Right lobe of liver (tissue), 4 donors: ENCODE measurements around the gene LGI2.

Experiments
- POLR2A ChIP-seq: fragments of 450-650 bp; IDR thresholded peaks from one replicate; pipeline ENCODE4 v1.6.1; 2017; ENCODE audit warnings: antibody characterized with exemption, mild to moderate bottlenecking
- TF ChIP-seq, protein P1 (sequence below), 4 donors: fragments of 200-600 bp in 3 of 4; fragments of 450-650 bp in 1 of 4; IDR thresholded peaks; one replicate each; pipeline versions ENCODE4 v1.5.1 to v1.8.0; 2016 to 2022; ENCODE audit warnings: antibody characterized with exemption in 4 of 4, mild to moderate bottlenecking in 2 of 4
- donor health status: DM: no; HTN: no; CAD: no.
- donor health status: DM: no; HTN: no; CAD: no.
- donor health status: DM: no; HTN: yes; CAD: no.

DNA sequence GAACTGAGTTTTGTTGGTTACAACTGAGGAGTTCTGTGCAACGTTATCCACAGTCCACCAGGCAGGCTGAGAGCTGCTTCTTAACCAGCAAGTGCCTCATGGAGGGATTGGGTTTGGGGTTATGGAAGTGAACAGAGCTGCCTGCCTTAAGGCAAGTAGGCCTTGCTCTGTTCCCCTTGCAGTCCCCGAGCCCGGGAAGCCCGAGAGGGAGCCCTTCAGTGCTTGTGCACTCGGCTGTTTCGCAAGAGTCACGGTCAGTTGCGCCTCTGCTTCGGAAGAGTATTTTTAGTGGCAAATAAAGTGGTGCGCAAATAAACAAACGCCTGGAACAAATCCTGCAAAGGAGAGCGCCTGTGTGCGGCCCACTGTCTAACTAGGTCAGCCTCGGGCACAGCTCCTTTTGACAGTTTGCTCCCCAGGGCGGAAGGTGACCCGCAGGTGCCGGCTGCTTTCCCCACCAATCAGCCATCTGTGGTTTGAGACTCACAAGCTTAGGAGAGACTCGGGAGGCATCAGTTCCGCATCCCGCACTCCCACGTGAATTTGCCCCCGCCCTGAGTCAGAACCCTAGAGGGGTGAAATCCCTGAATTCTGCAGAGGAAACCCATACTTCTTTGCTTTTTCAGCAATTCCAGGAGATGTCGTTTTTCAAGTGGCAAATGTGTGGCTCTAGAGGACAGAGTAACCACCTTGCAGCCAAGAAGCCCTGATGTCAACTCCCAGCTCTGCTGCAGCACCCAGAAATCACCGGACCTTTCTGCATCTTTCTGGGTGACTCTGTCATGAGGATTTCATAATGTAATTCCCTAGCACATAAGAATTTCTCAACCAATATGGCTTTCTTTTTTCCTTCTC lies 56.8 kb downstream of the LGI2 start:
- TF ChIP-seq, protein P1, sequence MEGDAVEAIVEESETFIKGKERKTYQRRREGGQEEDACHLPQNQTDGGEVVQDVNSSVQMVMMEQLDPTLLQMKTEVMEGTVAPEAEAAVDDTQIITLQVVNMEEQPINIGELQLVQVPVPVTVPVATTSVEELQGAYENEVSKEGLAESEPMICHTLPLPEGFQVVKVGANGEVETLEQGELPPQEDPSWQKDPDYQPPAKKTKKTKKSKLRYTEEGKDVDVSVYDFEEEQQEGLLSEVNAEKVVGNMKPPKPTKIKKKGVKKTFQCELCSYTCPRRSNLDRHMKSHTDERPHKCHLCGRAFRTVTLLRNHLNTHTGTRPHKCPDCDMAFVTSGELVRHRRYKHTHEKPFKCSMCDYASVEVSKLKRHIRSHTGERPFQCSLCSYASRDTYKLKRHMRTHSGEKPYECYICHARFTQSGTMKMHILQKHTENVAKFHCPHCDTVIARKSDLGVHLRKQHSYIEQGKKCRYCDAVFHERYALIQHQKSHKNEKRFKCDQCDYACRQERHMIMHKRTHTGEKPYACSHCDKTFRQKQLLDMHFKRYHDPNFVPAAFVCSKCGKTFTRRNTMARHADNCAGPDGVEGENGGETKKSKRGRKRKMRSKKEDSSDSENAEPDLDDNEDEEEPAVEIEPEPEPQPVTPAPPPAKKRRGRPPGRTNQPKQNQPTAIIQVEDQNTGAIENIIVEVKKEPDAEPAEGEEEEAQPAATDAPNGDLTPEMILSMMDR (IDR thresholded peaks at IDR 0.05), result no peak
- TF ChIP-seq POLR2A, result no peak
